Activated T-helper 2 cell treated with anti-CD3 and anti-CD28 coated beads, Interferon-gamma antibody, Interleukin-2, Interleukin-4, amounts not matched to agents 10 μg/mL and 5 μg/mL and 100 μg/mL, durations not matched to agents 14 hours and 24 hours and 36 hours (primary cell): ENCODE data around the gene LRFN5. TPM values are rescaled to one million over a fixed set of nuclear protein-coding genes. Genes with fewer than 3 reads are reported as not detected.

Experiments
- DNase-seq: peaks from one replicate; pipeline ENCODE4 v3.0.0; 2021; ENCODE audit warnings: low spot score
- H3K27ac Mint-ChIP-seq: one replicate; pipeline ENCODE4 v1.8.0; 2021; ENCODE audit warnings: mixed read lengths
- H3K27me3 Mint-ChIP-seq: one replicate; pipeline ENCODE4 v1.8.0; 2021; ENCODE audit warnings: low read depth, mixed read lengths
- H3K36me3 Mint-ChIP-seq: one replicate; pipeline ENCODE4 v1.8.0; 2021; ENCODE audit warnings: low read depth, mixed read lengths
- H3K4me1 Mint-ChIP-seq: one replicate; pipeline ENCODE4 v1.8.0; 2021; ENCODE audit warnings: low read depth, mixed read lengths
- H3K4me3 Mint-ChIP-seq: one replicate; pipeline ENCODE4 v1.8.0; 2021; ENCODE audit warnings: low read depth, mild to moderate bottlenecking, moderate library complexity, mixed read lengths
- H3K9me3 Mint-ChIP-seq: one replicate; pipeline ENCODE4 v1.8.0; 2021; ENCODE audit warnings: mixed read lengths
- intact Hi-C: fragments of 100-400 bp; cut with micrococcal nuclease; formaldehyde crosslinking; loops from one replicate; pipeline ENCODE4 v1.15.1; 2023
- total RNA-seq: library from RNA; stranded (reverse); gene quantifications from 2 replicates; pipeline ENCODE4 v1.2.3, GENCODE V29; 2022

Gene LRFN5
- total RNA-seq, 1 donor from 2014 or later: not detected

GRCh38 chr14:41824441-41824840, 217.8 kb downstream of the LRFN5 start:
- Mint-ChIP-seq H3K4me1 (no peaks in the 10 kb centered on the region), H3K4me3 (no peak overlapping the region), H3K27ac (no peak overlapping the region), H3K9me3 (peaks cover 31% of the 10 kb centered on the region), H3K36me3 (no peaks in the 10 kb centered on the region), H3K27me3 (no peaks in the 10 kb centered on the region)
- no peak for DNase-seq
- intact Hi-C loops: no loop called here

GRCh38 chr14:41825622-41826021, 218.9 kb downstream of the LRFN5 start:
- Mint-ChIP-seq H3K36me3 (no peaks in the 10 kb centered on the region), H3K4me3 (no peak overlapping the region), H3K9me3 (peaks cover 31% of the 10 kb centered on the region), H3K27ac (no peak overlapping the region), H3K4me1 (no peaks in the 10 kb centered on the region), H3K27me3 (no peaks in the 10 kb centered on the region)
- DNase-seq: no peak
- intact Hi-C loops: no loop called here

GRCh38 chr14:41830714-41831406, 224.2 kb downstream of the LRFN5 start:
- H3K27me3 Mint-ChIP-seq: no peaks in the 10 kb centered on the region
- H3K9me3 Mint-ChIP-seq: peaks cover 6% of the 10 kb centered on the region
- H3K4me3 Mint-ChIP-seq: no peak overlapping the region
- no peaks in the 10 kb centered on the region for H3K4me1 Mint-ChIP-seq
- DNase-seq: no peak
- H3K36me3 Mint-ChIP-seq: no peaks in the 10 kb centered on the region
- intact Hi-C loops: no loop called here
- H3K27ac Mint-ChIP-seq: no peak overlapping the region

DNA sequence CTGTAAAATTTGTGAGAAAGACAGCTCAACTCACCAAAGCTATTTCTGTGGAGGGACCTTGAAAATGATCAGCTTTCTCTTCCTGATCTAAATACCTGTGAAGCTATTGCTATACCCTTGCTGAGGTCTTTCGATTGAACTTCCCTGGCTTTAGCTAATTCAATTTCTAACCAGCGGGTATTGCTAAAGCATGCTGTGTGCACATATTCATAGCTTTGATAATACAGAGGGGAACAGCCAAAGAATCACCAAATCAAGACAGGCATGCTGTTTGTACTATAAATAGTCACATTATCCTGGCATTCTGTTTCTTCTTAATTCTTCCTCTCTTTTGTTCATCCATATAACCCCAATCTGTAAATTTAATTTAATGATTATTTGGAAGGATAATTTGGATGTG, 233.0 kb downstream of the LRFN5 start:
- no peaks in the 10 kb centered on the region for H3K4me1 Mint-ChIP-seq
- no peaks in the 10 kb centered on the region for H3K27me3 Mint-ChIP-seq
- DNase-seq: no peak
- H3K9me3 Mint-ChIP-seq: peaks cover 9% of the 10 kb centered on the region
- intact Hi-C loops: no loop called here
- H3K36me3 Mint-ChIP-seq: no peaks in the 10 kb centered on the region
- no peak overlapping the region for H3K27ac Mint-ChIP-seq
- no peak overlapping the region for H3K4me3 Mint-ChIP-seq

DNA sequence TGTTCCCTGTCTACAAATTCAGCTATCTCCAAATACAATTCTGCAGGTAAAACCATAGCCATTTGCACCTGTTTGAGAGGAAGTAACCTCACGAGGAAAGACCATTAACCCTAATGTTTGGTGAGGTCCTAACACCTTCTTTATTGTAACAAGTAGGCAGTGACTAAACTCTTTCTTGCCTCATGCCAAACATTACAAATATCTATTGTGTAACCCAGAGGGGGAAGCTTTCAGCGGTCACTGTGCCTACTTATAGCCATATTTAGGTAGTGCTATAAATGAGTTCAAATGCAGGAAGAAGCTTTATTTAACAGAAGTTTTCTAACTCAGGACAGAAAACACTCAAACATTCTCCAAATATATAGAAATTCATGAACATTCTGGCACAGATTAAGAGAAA, 252.7 kb downstream of the LRFN5 start:
- Mint-ChIP-seq H3K4me1 (no peaks in the 10 kb centered on the region), H3K4me3 (no peak overlapping the region), H3K27me3 (no peaks in the 10 kb centered on the region), H3K27ac (no peak overlapping the region), H3K36me3 (no peaks in the 10 kb centered on the region), H3K9me3 (peaks cover 7% of the 10 kb centered on the region)
- DNase-seq: no peak
- intact Hi-C loops: no loop called here

- no peak overlapping the region for H3K4me3 Mint-ChIP-seq
- H3K27me3 Mint-ChIP-seq: no peaks in the 10 kb centered on the region
- H3K27ac Mint-ChIP-seq: no peak overlapping the region
- H3K4me1 Mint-ChIP-seq: no peaks in the 10 kb centered on the region
- H3K36me3 Mint-ChIP-seq: no peaks in the 10 kb centered on the region
- intact Hi-C loops: no loop called here
- peaks cover 8% of the 10 kb centered on the region for H3K9me3 Mint-ChIP-seq
- no peak for DNase-seq
Observed at GRCh38 chr14:41860586-41860985, 253.9 kb downstream of the LRFN5 start.

DNA sequence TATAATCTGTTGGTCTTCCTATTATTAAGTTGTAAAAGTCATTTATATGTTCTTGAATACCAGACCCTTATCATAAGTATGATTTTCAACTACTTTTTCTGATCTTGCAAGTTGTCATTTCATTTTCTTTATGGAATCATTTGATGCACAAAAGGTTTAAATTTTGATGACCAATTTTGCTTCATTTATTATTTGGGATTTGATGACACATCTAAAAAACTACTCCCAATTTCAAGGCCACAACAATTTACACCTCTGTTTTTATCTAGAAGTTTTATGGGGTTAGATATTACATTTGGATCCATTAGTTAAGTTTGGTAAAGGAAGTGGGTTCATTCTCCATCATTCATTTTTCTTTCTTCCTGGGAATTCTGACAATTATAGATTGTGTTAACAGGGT, 259.2 kb downstream of the LRFN5 start:
- no peaks in the 10 kb centered on the region for H3K27me3 Mint-ChIP-seq
- peaks cover 10% of the 10 kb centered on the region for H3K9me3 Mint-ChIP-seq
- H3K27ac Mint-ChIP-seq: no peak overlapping the region
- intact Hi-C loops: no loop called here
- no peaks in the 10 kb centered on the region for H3K4me1 Mint-ChIP-seq
- H3K4me3 Mint-ChIP-seq: no peak overlapping the region
- no peaks in the 10 kb centered on the region for H3K36me3 Mint-ChIP-seq
- no peak for DNase-seq

GRCh38 chr14:41868396-41868795, 261.7 kb downstream of the LRFN5 start:
- intact Hi-C loops: no loop called here
- H3K9me3 Mint-ChIP-seq: peaks cover 10% of the 10 kb centered on the region

GRCh38 chr14:41872931-41873685, 266.4 kb downstream of the LRFN5 start:
- H3K4me1 Mint-ChIP-seq: no peaks in the 10 kb centered on the region
- no peak for DNase-seq
- no peaks in the 10 kb centered on the region for H3K27me3 Mint-ChIP-seq
- intact Hi-C loops: no loop called here
- peaks cover 8% of the 10 kb centered on the region for H3K9me3 Mint-ChIP-seq
- H3K36me3 Mint-ChIP-seq: no peaks in the 10 kb centered on the region
- no peak overlapping the region for H3K4me3 Mint-ChIP-seq
- no peak overlapping the region for H3K27ac Mint-ChIP-seq

More at GRCh38 chr14:41868396-41868795, 261.7 kb downstream of the LRFN5 start:
- Mint-ChIP-seq H3K4me3 (no peak overlapping the region), H3K36me3 (no peaks in the 10 kb centered on the region), H3K27ac (no peak overlapping the region), H3K4me1 (no peaks in the 10 kb centered on the region), H3K27me3 (no peaks in the 10 kb centered on the region)
- DNase-seq: no peak

- Mint-ChIP-seq H3K27ac (no peak overlapping the region), H3K36me3 (no peaks in the 10 kb centered on the region), H3K4me1 (no peaks in the 10 kb centered on the region), H3K4me3 (no peak overlapping the region), H3K27me3 (no peaks in the 10 kb centered on the region), H3K9me3 (peaks cover 8% of the 10 kb centered on the region)
- intact Hi-C loops: no loop called here
- DNase-seq: no peak
Observed at GRCh38 chr14:41873686-41874317, 267.1 kb downstream of the LRFN5 start.

- Mint-ChIP-seq H3K36me3 (no peaks in the 10 kb centered on the region), H3K27me3 (no peaks in the 10 kb centered on the region), H3K4me1 (no peaks in the 10 kb centered on the region), H3K4me3 (no peak overlapping the region), H3K27ac (no peak overlapping the region), H3K9me3 (peaks cover 11% of the 10 kb centered on the region)
- no peak for DNase-seq
- intact Hi-C loops: no loop called here
Observed at GRCh38 chr14:41875116-41875515, 268.4 kb downstream of the LRFN5 start.

DNA sequence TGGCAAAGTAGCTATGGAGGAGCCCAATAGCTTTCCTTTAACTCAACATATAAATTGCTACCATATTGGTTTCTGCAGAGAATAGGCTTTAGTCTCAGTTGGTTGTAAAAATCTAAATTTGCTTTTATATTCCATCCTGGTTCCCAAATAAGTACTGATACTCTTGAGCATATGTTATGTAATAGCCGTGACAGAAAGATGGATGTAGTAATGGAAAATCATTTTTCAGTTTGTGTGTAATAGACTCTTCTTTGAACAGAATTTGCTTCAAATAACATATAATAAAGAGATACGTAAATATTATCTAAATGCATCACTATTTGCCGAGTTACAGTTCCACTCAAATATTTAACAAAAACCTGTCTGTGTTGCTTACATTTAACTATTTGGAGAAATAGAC, 271.6 kb downstream of the LRFN5 start:
- Mint-ChIP-seq H3K4me1 (no peaks in the 10 kb centered on the region), H3K27me3 (no peaks in the 10 kb centered on the region), H3K27ac (no peak overlapping the region), H3K4me3 (no peak overlapping the region), H3K9me3 (peaks cover 17% of the 10 kb centered on the region), H3K36me3 (no peaks in the 10 kb centered on the region)
- DNase-seq: no peak
- intact Hi-C loops: no loop called here

GRCh38 chr14:41891624-41892023, 284.9 kb downstream of the LRFN5 start:
- Mint-ChIP-seq H3K9me3 (peaks cover 10% of the 10 kb centered on the region), H3K4me3 (no peak overlapping the region), H3K27me3 (no peaks in the 10 kb centered on the region), H3K36me3 (no peaks in the 10 kb centered on the region), H3K4me1 (no peaks in the 10 kb centered on the region), H3K27ac (no peak overlapping the region)
- intact Hi-C loops: no loop called here
- no peak for DNase-seq
